GM19025 (cell line): ENCODE data around the gene OTUD5.
A peak's percentile ranks its signal among the peaks of the same experiment; 100 is the strongest.

Experiments used
- ATAC-seq: cut with Tn5 transposase; IDR thresholded peaks from one replicate; pipeline ENCODE4 v1.9.1; 2021; ENCODE audit warnings: mild to moderate bottlenecking, low read depth, moderate library complexity; ENCODE audit not compliant: unreplicated experiment

The OTUD5 gene

GRCh38 chrX:48913605-48914366 is 43.6 kb downstream of the OTUD5 start:
- no peak for ATAC-seq

GRCh38 chrX:48911412-48912182 is 45.8 kb downstream of the OTUD5 start, which contains the start of gene SLC35A2:
SLC35A2 (minus strand) TSS chrX:48911646; CDS start chrX:48911636, 10 bp downstream.
- ATAC-seq = peak; percentile 62

GRCh38 chrX:48910926-48911411 is 46.4 kb downstream of the OTUD5 start:
- ATAC-seq = no peak

GRCh38 chrX:48909703-48910294 is 47.6 kb downstream of the OTUD5 start:
- no peak for ATAC-seq

GRCh38 chrX:48908600-48908999 is 48.8 kb downstream of the OTUD5 start:
- ATAC-seq = no peak

GRCh38 chrX:48905090-48905790 is 52.2 kb downstream of the OTUD5 start:
- no peak for ATAC-seq

- ATAC-seq = no peak
Observed at GRCh38 chrX:48904626-48905025, 52.8 kb downstream of the OTUD5 start.

GRCh38 chrX:48904180-48904579 is 53.2 kb downstream of the OTUD5 start:
- ATAC-seq = no peak

GRCh38 chrX:48903290-48903689 is 54.1 kb downstream of the OTUD5 start:
- no peak for ATAC-seq

GRCh38 chrX:48902776-48903175 is 54.6 kb downstream of the OTUD5 start:
- ATAC-seq = no peak

- no peak for ATAC-seq
Observed at GRCh38 chrX:48902135-48902534, 55.3 kb downstream of the OTUD5 start.

GRCh38 chrX:48901069-48901468 is 56.3 kb downstream of the OTUD5 start:
- ATAC-seq = no peak

GRCh38 chrX:48899078-48899410 is 58.4 kb downstream of the OTUD5 start:
- no peak for ATAC-seq

- peak; percentile 88 for ATAC-seq
Observed at GRCh38 chrX:48897625-48898306, 59.6 kb downstream of the OTUD5 start, which contains the start of the genes PQBP1 and TIMM17B. PQBP1 (plus strand) TSS chrX:48897930; CDS start chrX:48898510, 580 bp downstream. TIMM17B (minus strand) TSS chrX:48897768; CDS start chrX:48897749, 19 bp downstream.

- ATAC-seq = peak; percentile 2
Observed at GRCh38 chrX:48897157-48897624, 60.2 kb downstream of the OTUD5 start.

GRCh38 chrX:48896611-48897011 is 60.8 kb downstream of the OTUD5 start:
- ATAC-seq = no peak

GRCh38 chrX:48894891-48895290 is 62.5 kb downstream of the OTUD5 start:
- ATAC-seq = no peak

- no peak for ATAC-seq
Observed at GRCh38 chrX:48893556-48894348, 63.7 kb downstream of the OTUD5 start.

- no peak for ATAC-seq
Observed at GRCh38 chrX:48892896-48893295, 64.5 kb downstream of the OTUD5 start.
